AG10803 (cell line): ENCODE results near the gene NFAM1.

Experiments used
- DNase-seq: peaks from one replicate; pipeline ENCODE4 v3.0.0; 2010; ENCODE audit warnings: low read depth
- H3K4me3 ChIP-seq: 2 replicates; pipeline ENCODE4 v1.5.1; 2011; ENCODE audit warnings: mild to moderate bottlenecking, low read length, control low read depth
- TF ChIP-seq, protein P1 (sequence below): conservative IDR thresholded peaks from 2 replicates; pipeline ENCODE4 v1.5.1; 2011; ENCODE audit warnings: mild to moderate bottlenecking, low read length, control low read depth, inconsistent platforms

NFAM1 gene

DNA sequence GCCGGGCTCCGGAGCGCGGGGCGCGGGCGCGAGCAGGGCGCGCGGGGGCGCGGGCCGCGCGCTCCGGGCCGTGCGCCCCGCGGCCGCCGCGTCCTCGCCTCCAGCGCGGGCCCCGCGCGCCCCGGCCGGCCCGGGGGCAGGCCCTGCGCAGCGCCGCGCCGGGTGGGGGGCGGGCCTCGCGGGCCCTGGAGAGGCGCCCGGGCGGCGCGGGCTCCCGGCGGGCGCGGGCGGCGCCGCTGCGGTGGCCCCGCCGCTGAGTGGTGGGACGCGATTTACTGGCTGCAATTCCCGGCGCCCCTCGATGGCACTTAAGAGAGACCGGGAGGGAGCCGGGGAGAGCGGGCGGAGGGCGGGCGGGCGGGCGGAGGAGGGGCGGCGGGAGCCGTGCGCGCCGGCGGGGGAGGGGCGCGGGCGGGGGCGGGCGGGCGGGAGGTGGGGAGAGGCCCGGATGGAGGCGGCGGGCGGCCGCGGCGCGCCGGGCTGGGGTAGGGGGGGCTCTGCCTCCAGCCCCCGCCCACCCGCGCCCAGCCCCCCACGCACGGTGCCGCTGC, 88.6 kb downstream of the NFAM1 start:
- no peak overlapping the region; the same call in 1 of the 2 replicates for H3K4me3 ChIP-seq
- DNase-seq = no peak
- TF ChIP-seq, protein P1, sequence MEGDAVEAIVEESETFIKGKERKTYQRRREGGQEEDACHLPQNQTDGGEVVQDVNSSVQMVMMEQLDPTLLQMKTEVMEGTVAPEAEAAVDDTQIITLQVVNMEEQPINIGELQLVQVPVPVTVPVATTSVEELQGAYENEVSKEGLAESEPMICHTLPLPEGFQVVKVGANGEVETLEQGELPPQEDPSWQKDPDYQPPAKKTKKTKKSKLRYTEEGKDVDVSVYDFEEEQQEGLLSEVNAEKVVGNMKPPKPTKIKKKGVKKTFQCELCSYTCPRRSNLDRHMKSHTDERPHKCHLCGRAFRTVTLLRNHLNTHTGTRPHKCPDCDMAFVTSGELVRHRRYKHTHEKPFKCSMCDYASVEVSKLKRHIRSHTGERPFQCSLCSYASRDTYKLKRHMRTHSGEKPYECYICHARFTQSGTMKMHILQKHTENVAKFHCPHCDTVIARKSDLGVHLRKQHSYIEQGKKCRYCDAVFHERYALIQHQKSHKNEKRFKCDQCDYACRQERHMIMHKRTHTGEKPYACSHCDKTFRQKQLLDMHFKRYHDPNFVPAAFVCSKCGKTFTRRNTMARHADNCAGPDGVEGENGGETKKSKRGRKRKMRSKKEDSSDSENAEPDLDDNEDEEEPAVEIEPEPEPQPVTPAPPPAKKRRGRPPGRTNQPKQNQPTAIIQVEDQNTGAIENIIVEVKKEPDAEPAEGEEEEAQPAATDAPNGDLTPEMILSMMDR = no peak

DNA sequence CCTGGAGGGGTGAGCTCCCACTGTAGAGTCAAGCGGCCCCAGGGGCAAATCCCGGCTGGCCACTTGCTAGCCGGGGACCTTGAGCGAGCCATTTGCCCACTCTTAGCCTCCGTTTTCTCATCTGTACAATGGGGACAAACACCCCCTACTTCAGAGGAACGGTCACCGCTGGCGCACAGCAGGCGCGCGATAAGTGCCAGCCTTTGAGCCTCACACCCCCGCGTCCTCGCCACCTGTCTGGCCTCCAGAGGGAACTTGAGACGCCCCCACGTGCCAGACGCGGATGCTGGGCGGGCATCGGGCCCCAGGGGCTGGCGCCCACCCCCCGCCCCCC, 89.1 kb downstream of the NFAM1 start:
- peak overlapping the region; percentile 49 for H3K4me3 ChIP-seq
- TF ChIP-seq, protein P1 = no peak
- DNase-seq = no peak

DNA sequence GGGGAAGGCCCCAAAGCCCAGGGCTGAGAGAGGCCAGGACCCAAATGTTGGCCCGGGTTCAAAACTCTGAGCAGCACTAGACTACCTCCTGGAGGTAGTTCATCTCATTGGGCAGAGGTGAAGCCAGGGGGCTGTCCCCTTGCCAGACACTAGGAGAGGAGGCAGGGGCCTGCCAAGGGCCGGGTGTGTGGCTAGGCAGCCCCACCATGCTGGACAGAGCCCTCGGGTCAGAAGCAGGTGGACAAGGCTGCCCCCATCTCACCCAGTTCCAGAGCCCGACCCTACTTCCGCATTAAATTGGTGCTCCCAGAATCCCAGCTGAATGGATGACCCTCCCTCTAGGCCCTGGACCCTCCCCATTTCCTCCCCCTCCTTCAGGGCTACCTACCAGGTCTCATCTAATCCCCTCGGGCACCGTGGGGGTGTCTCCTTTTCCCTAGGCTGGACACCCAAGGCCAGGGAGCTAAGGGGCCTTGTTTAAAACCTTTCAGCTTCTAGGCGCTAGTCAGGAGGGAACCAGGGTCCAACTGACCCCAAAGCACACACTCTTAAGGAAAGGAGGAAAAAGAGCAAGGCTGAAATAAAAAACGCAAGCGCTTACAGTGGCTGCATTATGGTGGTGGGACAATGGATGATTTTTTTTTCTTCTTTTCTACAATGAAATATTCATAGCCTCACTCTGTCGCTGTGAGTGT, 89.6 kb downstream of the NFAM1 start:
- no peak for DNase-seq
- TF ChIP-seq, protein P1 = no peak
- H3K4me3 ChIP-seq = peak overlapping the region; percentile 49; the same call in 1 of the 2 replicates

DNA sequence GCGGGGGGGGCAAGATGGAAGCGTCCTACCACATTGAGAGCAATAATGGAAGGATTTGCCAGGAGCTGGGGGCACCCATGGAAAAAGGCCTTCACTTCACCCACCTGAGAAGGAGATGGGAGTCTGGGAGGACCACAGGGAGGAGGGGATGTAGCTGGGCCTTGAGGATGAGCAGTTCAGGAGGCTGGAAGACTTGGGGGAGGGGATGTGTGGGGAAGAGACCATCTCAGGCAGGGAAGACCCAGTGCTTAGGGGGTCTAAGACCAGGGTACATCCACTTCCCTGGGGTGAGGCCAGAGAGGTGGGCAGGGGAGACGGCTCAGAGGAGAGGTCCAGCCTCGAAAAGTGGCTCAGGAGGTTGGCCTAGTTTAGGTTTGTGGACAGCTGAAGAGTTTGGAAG, 90.4 kb downstream of the NFAM1 start:
- TF ChIP-seq, protein P1 = no peak
- no peak overlapping the region for H3K4me3 ChIP-seq
- no peak for DNase-seq

DNA sequence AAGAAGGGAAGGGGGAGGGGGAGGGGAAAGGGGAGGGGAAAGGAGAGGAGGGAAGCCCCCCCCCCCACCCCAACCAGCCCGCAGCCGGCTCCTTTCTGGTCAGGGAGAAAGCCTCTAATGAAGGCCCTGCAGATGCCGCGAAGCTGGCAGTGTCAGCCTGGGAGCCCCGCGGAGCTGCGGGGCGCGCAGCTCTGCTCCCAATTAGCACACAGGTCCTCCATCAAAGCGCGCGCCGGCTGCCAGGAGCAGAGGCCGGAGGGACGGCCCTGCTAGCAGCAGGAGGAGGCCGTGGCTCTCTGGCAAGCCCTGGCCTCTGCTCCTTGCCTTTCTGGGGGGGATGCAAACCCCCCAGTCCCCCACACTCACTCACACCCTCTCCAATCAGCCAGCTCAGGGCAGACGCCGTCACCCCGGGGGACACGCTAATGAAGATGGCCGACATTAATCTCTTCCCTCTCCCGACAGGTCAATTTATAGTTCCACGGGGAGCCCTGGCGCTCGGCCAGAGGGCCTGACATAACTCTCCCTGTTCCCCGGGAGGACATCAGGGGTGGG, 91.3 kb downstream of the NFAM1 start:
- DNase-seq = no peak
- TF ChIP-seq, protein P1 = no peak
- no peak overlapping the region for H3K4me3 ChIP-seq

DNA sequence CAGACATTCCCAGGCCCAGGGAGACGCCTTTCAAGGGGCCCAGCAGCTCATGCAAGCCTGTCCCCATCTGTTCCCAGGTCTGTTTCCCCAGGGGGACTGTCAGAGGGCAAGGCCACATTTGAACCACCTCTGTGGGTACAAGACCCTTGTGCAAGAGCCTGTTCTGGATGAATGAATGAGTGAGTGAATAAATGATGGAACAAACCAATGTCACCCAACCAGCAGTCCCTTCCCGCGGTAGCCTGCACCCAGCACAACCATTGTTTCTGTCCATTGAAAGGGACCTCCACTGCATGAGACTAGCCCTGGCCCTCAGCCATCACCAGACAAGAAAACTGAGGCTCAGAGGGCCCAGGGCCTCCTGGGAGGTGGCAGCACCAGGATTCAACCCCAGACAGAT, 92.1 kb downstream of the NFAM1 start:
- H3K4me3 ChIP-seq = no peak overlapping the region
- TF ChIP-seq, protein P1 = no peak
- DNase-seq = no peak

DNA sequence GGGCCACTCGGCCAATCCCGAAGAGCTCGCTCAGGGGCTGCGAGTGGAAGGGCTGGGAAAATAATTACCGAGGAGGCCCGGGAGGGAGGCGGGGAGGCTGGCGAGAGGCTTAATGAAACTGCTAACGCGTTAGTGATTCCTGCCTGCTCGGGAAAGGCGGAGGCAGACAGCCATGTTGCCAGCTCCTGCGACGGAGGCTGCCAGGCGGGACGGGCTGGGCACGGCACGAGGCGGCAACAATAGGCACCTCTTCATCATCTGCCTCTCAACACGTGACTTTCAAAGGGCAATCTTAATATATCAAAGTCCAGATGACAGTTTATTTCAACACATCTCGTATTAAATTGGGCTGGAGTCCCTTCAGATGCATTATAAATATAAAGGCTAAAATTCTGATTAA, 93.7 kb downstream of the NFAM1 start:
- no peak overlapping the region for H3K4me3 ChIP-seq
- TF ChIP-seq, protein P1 = no peak
- no peak for DNase-seq
